A549 treated with DMSO at 1 μM for 4 hours (cell line): Measurements from ENCODE around the gene EGR1. TPM values are rescaled to one million over a fixed set of nuclear protein-coding genes. Genes with fewer than 3 reads are reported as not detected.

Source experiments
- total RNA-seq: library from RNA; stranded (reverse); fragments of 200-300 nt; extraction: Qiagen RNA extraction; gene quantifications from 5 replicates; pipeline ENCODE4 v1.2.3, GENCODE V29; 2022; ENCODE audit warnings: low read depth

EGR1 gene
- 7.2 to 14.2 TPM (median 11.2 TPM) in 5 replicates for total RNA-seq

GRCh38 chr5:138465261-138466124 lies at the start of gene EGR1:
EGR1 (plus strand) TSS chr5:138465479; CDS start chr5:138465762, 283 bp downstream.

GRCh38 chr5:138438724-138439476 lies 26.4 kb upstream of the EGR1 start, which contains the start of gene REEP2:
REEP2 (plus strand) TSS chr5:138439057; CDS start chr5:138439209, 152 bp downstream.

Other genes starting within 250 kb of the EGR1 start
- gene GFRA3, start 190.9 kb upstream of the EGR1 start, total RNA-seq: 0.05 to 0.10 TPM (median 0.07 TPM) in 5 replicates
- gene CDC25C, start 133.7 kb upstream of the EGR1 start, total RNA-seq: 10.6 to 12.8 TPM (median 12.2 TPM) in 5 replicates
- 22.4 to 24.1 TPM (median 23.7 TPM) in 5 replicates for gene FAM53C, start 127.2 kb upstream of the EGR1 start, total RNA-seq
- 39.6 to 47.6 TPM (median 45.5 TPM) in 5 replicates for gene KDM3B, start 112.8 kb upstream of the EGR1 start, total RNA-seq
- 5.4 to 7.7 TPM (median 7.0 TPM) in 5 replicates for gene REEP2, start 26.4 kb upstream of the EGR1 start, total RNA-seq
- 123 to 152 TPM (median 137 TPM) in 5 replicates for gene ETF1, start 77.8 kb downstream of the EGR1 start, total RNA-seq
- 360 to 380 TPM (median 364 TPM) in 5 replicates for gene HSPA9, start 109.9 kb downstream of the EGR1 start, total RNA-seq